ENCODE results near the gene COL19A1.
"Not testable (repeated sequence)": the region's sequence is repeated elsewhere in the genome, so short reads cannot be mapped to it uniquely, and the experiment has no call there.

Gene COL19A1

DNA sequence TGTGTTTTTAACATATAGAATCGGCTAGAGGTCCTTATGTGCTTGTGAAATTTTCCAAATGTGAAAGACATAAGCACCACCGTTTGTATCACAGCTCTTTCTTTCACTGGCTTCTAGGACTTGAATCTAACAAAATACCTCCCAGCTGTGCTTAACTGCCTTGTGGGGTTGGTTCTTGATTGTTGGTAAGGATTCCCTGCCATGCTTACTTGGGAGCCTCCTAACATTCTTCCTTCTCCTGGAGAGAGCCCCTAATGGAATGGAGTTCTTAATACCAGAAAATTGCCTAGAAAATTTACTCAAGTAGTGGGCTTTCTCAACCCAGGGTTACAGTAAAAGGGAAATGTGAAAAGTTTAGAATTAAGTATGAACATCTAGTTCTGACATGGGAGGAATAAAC is 121.2 kb downstream of the COL19A1 start:
- TF ChIP-seq, protein P1, sequence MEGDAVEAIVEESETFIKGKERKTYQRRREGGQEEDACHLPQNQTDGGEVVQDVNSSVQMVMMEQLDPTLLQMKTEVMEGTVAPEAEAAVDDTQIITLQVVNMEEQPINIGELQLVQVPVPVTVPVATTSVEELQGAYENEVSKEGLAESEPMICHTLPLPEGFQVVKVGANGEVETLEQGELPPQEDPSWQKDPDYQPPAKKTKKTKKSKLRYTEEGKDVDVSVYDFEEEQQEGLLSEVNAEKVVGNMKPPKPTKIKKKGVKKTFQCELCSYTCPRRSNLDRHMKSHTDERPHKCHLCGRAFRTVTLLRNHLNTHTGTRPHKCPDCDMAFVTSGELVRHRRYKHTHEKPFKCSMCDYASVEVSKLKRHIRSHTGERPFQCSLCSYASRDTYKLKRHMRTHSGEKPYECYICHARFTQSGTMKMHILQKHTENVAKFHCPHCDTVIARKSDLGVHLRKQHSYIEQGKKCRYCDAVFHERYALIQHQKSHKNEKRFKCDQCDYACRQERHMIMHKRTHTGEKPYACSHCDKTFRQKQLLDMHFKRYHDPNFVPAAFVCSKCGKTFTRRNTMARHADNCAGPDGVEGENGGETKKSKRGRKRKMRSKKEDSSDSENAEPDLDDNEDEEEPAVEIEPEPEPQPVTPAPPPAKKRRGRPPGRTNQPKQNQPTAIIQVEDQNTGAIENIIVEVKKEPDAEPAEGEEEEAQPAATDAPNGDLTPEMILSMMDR (IDR thresholded peaks at IDR 0.05; ENCODE audit: borderline replicate concordance, control extremely low read depth, extremely low read depth, insufficient read depth, missing control alignments), result no peak
- no peak for DNase-seq (ENCODE audit: low spot score)
- in situ Hi-C loops (cut with MboI; ENCODE audit: low sequenced_read_pairs, unreplicated experiment), result no loop called here

DNA sequence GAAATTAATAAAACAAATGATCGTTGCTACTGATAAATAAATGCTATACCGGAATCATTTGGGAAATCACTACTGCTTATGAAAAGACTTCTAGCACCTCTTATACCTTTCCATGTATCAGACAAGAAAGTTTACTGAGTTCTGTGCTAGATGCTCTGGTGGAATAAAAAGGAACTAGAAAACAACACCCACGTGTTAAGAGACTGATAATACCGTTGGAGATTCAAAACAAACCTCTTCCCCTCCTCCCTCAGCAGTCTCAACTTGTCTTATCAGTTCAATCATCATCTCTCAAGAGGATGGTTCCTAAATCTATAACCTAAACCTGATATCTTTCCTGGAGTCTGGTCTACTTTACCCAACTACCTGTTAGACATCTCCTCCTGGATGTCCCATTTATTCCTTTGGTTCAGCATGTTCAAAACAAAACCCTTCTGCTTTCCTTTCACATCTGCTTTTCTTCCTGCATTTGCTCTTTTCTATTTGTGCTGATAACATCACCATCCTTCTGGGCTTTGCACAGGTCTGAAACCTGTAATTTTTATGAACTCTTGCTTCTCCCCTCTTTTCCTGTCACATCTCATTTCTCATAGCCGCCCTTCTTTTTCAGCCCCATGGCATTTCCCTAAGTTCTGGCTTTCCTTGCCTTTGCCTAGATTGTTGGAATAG is 122.2 kb downstream of the COL19A1 start:
- in situ Hi-C loops (cut with MboI; ENCODE audit: low sequenced_read_pairs, unreplicated experiment), result no loop called here
- TF ChIP-seq, protein P1 (IDR thresholded peaks at IDR 0.05; ENCODE audit: borderline replicate concordance, control extremely low read depth, extremely low read depth, insufficient read depth, missing control alignments), result no peak
- no peak for DNase-seq (ENCODE audit: low spot score)

DNA sequence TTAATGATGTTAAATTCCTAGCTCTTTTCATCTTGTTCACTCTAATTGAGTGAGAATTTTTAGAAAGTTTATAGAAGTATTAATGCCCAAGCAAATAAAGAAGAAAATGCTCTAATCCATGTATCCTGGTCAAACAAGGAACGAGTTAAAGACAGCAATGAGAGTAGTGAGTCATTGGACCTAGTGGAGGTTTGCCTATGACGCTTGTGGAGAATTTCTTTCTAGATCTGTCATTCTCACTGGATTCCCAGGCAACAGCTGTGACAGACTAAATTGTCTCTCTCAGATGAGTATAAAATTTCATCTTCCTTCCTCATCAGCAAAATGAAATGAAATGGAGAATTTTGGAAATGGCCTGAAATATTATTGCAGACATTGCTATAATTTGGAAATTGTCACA is 127.9 kb downstream of the COL19A1 start:
- DNase-seq (ENCODE audit: low spot score), result no peak
- TF ChIP-seq, protein P1 (IDR thresholded peaks at IDR 0.05; ENCODE audit: borderline replicate concordance, control extremely low read depth, extremely low read depth, insufficient read depth, missing control alignments), result no peak
- in situ Hi-C loops (cut with MboI; ENCODE audit: low sequenced_read_pairs, unreplicated experiment), result no loop called here

DNA sequence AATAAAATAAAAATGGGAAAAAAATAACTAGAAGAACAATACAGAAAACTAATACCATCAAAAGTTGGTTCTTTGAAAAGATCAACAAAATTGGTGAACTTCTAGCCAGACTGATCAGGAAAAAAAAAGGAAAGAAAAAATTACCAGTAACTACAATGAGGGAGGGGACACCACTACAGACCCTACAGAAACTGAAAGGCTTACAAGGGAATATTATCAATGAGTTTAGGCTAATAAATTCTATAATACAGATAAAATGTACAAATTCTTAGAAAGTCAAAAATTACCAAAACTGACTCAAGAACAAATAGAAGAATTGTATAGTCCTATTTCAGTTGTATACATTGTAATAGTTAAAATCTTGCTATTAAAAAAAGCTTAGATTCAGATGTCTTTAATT is 141.8 kb downstream of the COL19A1 start:
- TF ChIP-seq, protein P1 (IDR thresholded peaks at IDR 0.05; ENCODE audit: borderline replicate concordance, control extremely low read depth, extremely low read depth, insufficient read depth, missing control alignments), result no peak
- no peak for DNase-seq (ENCODE audit: low spot score)
- in situ Hi-C loops (cut with MboI; ENCODE audit: low sequenced_read_pairs, unreplicated experiment), result no loop called here

DNA sequence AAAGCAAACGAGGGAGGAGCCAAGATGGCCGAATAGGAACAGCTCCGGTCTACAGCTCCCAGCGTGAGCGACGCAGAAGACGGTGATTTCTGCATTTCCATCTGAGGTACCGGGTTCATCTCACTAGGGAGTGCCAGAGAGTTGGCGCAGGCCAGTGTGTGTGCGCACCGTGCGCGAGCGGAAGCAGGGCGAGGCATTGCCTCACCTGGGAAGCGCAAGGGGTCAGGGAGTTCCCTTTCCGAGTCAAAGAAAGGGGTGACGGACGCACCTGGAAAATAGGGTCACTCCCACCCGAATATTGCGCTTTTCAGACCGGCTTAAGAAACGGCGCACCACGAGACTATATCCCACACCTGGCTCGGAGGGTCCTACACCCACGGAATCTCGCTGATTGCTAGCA is 144.0 kb downstream of the COL19A1 start:
- in situ Hi-C loops (cut with MboI; ENCODE audit: low sequenced_read_pairs, unreplicated experiment); DNase-seq (ENCODE audit: low spot score): not testable (repeated sequence)

DNA sequence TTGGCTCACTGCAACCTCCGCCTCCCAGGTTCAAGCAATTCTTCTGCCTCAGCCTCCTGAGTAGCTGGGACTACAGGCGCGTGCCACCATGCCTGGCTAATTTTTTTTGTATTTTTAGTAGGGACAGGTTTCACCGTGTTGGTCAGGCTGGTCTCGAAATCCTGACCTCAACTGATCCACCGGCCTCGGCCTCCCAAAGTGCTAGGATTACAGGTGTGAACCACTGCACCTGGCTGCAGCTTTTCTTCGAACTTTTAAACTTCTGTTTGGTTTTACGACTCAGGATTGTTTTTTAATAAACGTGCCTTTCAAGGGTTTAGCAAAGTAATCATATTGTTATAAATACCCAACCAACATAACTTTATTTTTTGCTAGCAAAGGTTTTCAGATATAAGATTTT is 156.8 kb downstream of the COL19A1 start:
- in situ Hi-C loops (cut with MboI; ENCODE audit: low sequenced_read_pairs, unreplicated experiment); DNase-seq (ENCODE audit: low spot score): not testable (repeated sequence)

DNA sequence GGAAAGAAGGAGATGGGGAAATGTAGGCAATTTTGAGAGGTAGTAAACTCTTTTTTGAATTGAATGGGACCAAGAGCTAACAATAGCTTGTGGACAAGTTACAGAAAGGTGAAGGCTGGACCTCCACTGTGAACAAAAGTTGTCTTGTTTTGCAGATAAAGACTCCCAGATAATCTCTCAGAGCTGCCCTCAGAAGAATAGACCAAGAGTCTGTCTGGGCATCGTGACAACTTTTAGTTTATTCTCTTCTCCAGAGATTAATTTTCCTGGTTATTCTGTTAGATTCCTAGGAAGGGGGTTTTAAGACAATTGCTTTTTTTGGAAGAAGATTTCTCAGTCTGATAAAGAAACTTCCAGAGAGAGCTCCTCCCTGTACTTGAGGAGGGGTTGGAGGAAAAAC is 161.9 kb downstream of the COL19A1 start:
- DNase-seq (ENCODE audit: low spot score), result no peak
- in situ Hi-C loops (cut with MboI; ENCODE audit: low sequenced_read_pairs, unreplicated experiment), result no loop called here
- TF ChIP-seq, protein P1 (IDR thresholded peaks at IDR 0.05; ENCODE audit: borderline replicate concordance, control extremely low read depth, extremely low read depth, insufficient read depth, missing control alignments), result no peak

DNA sequence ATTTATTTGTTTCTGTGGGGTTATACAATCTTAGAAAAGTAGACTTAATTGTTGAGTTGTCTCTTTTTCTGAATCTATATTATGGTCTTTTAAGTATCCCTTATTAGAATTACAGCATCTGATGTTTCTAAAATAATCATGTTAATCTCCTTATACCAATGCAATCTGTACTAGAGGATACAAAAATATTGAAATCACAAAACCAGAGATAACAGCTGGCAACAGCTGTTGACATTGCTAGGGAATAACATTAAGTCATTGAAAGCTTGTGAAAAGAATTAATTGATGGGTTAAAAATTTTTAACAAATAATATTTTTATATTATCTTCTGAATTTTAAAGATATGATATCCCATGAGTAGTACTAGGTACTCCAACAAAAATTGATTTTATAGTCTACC is 162.6 kb downstream of the COL19A1 start:
- DNase-seq (ENCODE audit: low spot score), result no peak
- in situ Hi-C loops (cut with MboI; ENCODE audit: low sequenced_read_pairs, unreplicated experiment), result no loop called here
- TF ChIP-seq, protein P1 (IDR thresholded peaks at IDR 0.05; ENCODE audit: borderline replicate concordance, control extremely low read depth, extremely low read depth, insufficient read depth, missing control alignments), result no peak
